Mesendoderm (in vitro differentiated cells): ENCODE results near the gene PLEKHB1.
A peak's percentile ranks its signal among the peaks of the same experiment; 100 is the strongest.

Experiments
- DNase-seq: peaks from one replicate; pipeline ENCODE4 v3.0.0; 2013
- H2AK5ac ChIP-seq: 2 replicates; pipeline ENCODE4 v1.6.1; 2013; ENCODE audit warnings: low read length, inconsistent platforms
- H2BK120ac ChIP-seq: 2 replicates; pipeline ENCODE4 v1.6.1; 2013; ENCODE audit warnings: low read depth, mild to moderate bottlenecking, low read length, moderate library complexity, mixed read lengths
- H2BK15ac ChIP-seq: replicated peaks from 2 replicates; pipeline ENCODE4 v1.6.1; 2013; ENCODE audit warnings: low read depth, mild to moderate bottlenecking, moderate library complexity
- H2BK5ac ChIP-seq: 2 replicates; pipeline ENCODE4 v1.6.1; 2013; ENCODE audit warnings: low read length, inconsistent platforms
- H3K18ac ChIP-seq: 2 replicates; pipeline ENCODE4 v1.6.1; 2013; ENCODE audit warnings: mild to moderate bottlenecking, low read length, mixed read lengths
- H3K23ac ChIP-seq: one replicate; pipeline ENCODE4 v1.6.1; 2013; ENCODE audit warnings: low read length
- H3K27ac ChIP-seq: 2 replicates; pipeline ENCODE4 v1.5.1; 2013; ENCODE audit warnings: low read depth, mild to moderate bottlenecking, inconsistent platforms, low read length, moderate library complexity
- H3K27me3 ChIP-seq: 2 replicates; pipeline ENCODE4 v1.6.1; 2013; ENCODE audit warnings: low read length, control low read depth, mild to moderate bottlenecking, inconsistent platforms; ENCODE audit not compliant: insufficient read depth, poor library complexity
- H3K36me3 ChIP-seq: 2 replicates; pipeline ENCODE4 v1.6.1; 2013; ENCODE audit warnings: low read length, inconsistent platforms; ENCODE audit not compliant: control insufficient read depth, insufficient read depth
- H3K4ac ChIP-seq: one replicate; pipeline ENCODE4 v1.6.1; 2013; ENCODE audit warnings: low read depth, mild to moderate bottlenecking, low read length, moderate library complexity
- H3K4me1 ChIP-seq: 2 replicates; pipeline ENCODE4 v1.6.1; 2013; ENCODE audit warnings: low read depth, low read length, inconsistent platforms; ENCODE audit not compliant: control insufficient read depth
- H3K4me2 ChIP-seq: 2 replicates; pipeline ENCODE4 v1.6.1; 2013; ENCODE audit warnings: low read length
- H3K4me3 ChIP-seq: 2 replicates; pipeline ENCODE4 v1.5.1; 2013; ENCODE audit warnings: mild to moderate bottlenecking, low read length
- H3K56ac ChIP-seq: one replicate; pipeline ENCODE4 v1.6.1; 2013; ENCODE audit warnings: low read length
- H3K79me1 ChIP-seq: 2 replicates; pipeline ENCODE4 v1.6.1; 2013; ENCODE audit warnings: low read length, inconsistent platforms
- H3K79me2 ChIP-seq: 2 replicates; pipeline ENCODE4 v1.6.1; 2013; ENCODE audit warnings: mild to moderate bottlenecking, low read length; ENCODE audit not compliant: control insufficient read depth, insufficient read depth
- H3K9ac ChIP-seq: 2 replicates; pipeline ENCODE4 v1.6.1; 2013; ENCODE audit warnings: low read length, inconsistent platforms
- H4K5ac ChIP-seq: one replicate; pipeline ENCODE4 v1.6.1; 2013; ENCODE audit warnings: low read length
- H4K8ac ChIP-seq: one replicate; pipeline ENCODE4 v1.6.1; 2013; ENCODE audit warnings: low read depth, mild to moderate bottlenecking, control low read depth, low read length, moderate library complexity
- WGBS: extraction: QIAGEN DNeasy Blood & Tissue Kit; methylation state at CpG from one replicate; pipeline ENCODE4 v1.1.7; 2013; ENCODE audit warnings: low lambda C conversion rate, missing lambda C conversion rate; ENCODE audit not compliant: insufficient coverage; ENCODE audit errors: extremely low coverage; 5-methylcytosine and 5-hydroxymethylcytosine counted together

Gene PLEKHB1

DNA sequence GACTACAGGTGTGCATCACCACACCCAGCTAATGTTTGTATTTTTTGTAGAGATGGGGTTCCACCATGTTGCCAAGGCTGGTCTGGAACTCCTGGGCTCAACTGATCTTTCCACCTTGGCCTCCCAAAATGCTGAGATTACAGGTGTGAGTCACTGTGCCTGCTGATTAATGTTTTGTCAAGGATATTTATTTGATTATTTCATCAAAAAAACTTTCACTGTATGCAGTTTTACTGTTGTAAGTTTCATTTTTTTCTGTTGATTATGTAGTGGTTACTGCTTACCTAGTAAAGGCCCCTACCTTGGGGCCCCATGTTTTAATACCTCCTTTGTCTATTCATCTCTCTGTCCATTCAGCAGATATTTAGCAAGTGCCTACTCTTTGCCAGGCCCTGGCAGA is 31.8 kb upstream of the PLEKHB1 start:
- DNase-seq, result no peak
- H3K56ac ChIP-seq, result no peak overlapping the region
- no peak overlapping the region for H3K9ac ChIP-seq
- no peak overlapping the region for H2BK15ac ChIP-seq
- no peak overlapping the region for H3K4ac ChIP-seq
- H4K5ac ChIP-seq, result no peak overlapping the region
- no peak overlapping the region for H2AK5ac ChIP-seq
- H3K4me3 ChIP-seq, result no peak overlapping the region
- no peak overlapping the region for H3K4me2 ChIP-seq
- H3K79me1 ChIP-seq, result no peaks in the 10 kb centered on the region
- H2BK120ac ChIP-seq, result no peak overlapping the region
- no peak overlapping the region for H4K8ac ChIP-seq
- no peak overlapping the region for H3K23ac ChIP-seq
- no peaks in the 10 kb centered on the region for H3K79me2 ChIP-seq
- H3K27ac ChIP-seq, result no peak overlapping the region
- no peak overlapping the region for H3K18ac ChIP-seq
- no peaks in the 10 kb centered on the region for H3K27me3 ChIP-seq
- no peak overlapping the region for H2BK5ac ChIP-seq
- no peaks in the 10 kb centered on the region for H3K4me1 ChIP-seq
- H3K36me3 ChIP-seq, result no peaks in the 10 kb centered on the region

DNA sequence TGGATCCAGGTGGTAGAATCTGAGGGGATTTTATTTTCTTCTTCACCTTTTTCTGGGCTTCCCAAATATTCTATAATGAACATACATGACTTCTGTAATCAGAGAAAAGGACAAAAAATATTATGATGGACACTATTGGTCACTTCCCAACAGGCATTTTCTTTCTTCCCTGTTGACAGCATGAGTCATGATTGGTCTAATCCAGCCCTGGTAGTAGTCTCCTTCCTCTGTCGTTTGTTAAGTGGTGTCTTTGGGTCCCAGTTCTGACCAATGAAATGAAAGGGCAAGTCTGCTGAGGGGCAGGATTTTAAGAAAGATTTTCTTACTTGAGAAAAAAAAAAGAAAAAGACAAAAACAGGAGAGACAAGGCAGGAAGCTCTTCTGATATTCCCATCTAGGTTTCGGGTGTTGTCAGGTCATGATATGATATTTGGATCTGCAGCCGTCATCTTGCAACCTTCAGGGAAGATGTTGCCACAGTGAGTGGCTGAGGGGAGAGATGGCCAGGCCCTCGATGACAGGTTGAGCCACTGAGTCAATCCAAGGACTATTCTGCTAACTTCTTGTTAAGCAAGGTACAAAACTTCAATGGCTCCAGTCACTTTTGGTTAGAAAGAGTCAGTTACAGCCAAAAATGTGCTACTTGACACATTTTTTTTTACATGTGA is 23.3 kb upstream of the PLEKHB1 start:
- no peak overlapping the region for H2BK120ac ChIP-seq
- H3K79me1 ChIP-seq, result no peaks in the 10 kb centered on the region
- no peaks in the 10 kb centered on the region for H3K27me3 ChIP-seq
- H4K5ac ChIP-seq, result no peak overlapping the region
- H3K4ac ChIP-seq, result no peak overlapping the region
- no peak overlapping the region for H3K4me3 ChIP-seq
- no peak overlapping the region for H2AK5ac ChIP-seq
- H3K4me2 ChIP-seq, result no peak overlapping the region
- DNase-seq, result no peak
- no peak overlapping the region for H3K27ac ChIP-seq
- H3K23ac ChIP-seq, result no peak overlapping the region
- H3K56ac ChIP-seq, result no peak overlapping the region
- no peaks in the 10 kb centered on the region for H3K4me1 ChIP-seq
- no peaks in the 10 kb centered on the region for H3K79me2 ChIP-seq
- H3K36me3 ChIP-seq, result no peaks in the 10 kb centered on the region
- H3K9ac ChIP-seq, result no peak overlapping the region
- H4K8ac ChIP-seq, result no peak overlapping the region
- no peak overlapping the region for H3K18ac ChIP-seq
- no CpG with 5 or more reads among the region's 4 CpGs for WGBS
- no peak overlapping the region for H2BK15ac ChIP-seq
- H2BK5ac ChIP-seq, result no peak overlapping the region

DNA sequence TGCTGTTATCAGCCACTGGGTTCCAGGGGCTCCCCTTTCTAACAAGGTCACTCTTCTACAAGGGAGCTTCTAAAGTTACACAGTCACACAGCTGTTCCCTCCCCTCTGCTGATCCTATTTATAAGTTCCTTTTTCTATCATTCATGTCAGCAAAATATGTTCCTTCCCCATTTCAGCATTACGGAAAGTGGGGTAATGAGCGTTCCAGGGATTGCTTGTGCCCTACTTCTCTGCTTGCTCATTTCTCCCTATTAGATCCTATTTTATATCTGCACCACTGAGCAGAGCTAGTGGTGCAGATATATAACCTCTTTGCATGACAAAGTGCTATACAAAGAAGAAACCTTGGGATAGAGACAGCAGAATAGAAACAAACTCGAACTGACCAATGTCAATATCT is 22.7 kb upstream of the PLEKHB1 start:
- no peak overlapping the region for H4K8ac ChIP-seq
- H3K4me1 ChIP-seq, result no peaks in the 10 kb centered on the region
- no peaks in the 10 kb centered on the region for H3K79me2 ChIP-seq
- H3K9ac ChIP-seq, result no peak overlapping the region
- no peak overlapping the region for H3K18ac ChIP-seq
- H2AK5ac ChIP-seq, result no peak overlapping the region
- H3K27me3 ChIP-seq, result no peaks in the 10 kb centered on the region
- no peaks in the 10 kb centered on the region for H3K36me3 ChIP-seq
- WGBS, result no CpG with 5 or more reads among the region's 3 CpGs
- no peak for DNase-seq
- H2BK5ac ChIP-seq, result no peak overlapping the region
- no peak overlapping the region for H4K5ac ChIP-seq
- H3K4ac ChIP-seq, result no peak overlapping the region
- no peak overlapping the region for H3K23ac ChIP-seq
- H3K4me2 ChIP-seq, result no peak overlapping the region
- H2BK15ac ChIP-seq, result no peak overlapping the region
- no peak overlapping the region for H3K27ac ChIP-seq
- no peak overlapping the region for H2BK120ac ChIP-seq
- H3K79me1 ChIP-seq, result no peaks in the 10 kb centered on the region
- H3K56ac ChIP-seq, result no peak overlapping the region
- no peak overlapping the region for H3K4me3 ChIP-seq

DNA sequence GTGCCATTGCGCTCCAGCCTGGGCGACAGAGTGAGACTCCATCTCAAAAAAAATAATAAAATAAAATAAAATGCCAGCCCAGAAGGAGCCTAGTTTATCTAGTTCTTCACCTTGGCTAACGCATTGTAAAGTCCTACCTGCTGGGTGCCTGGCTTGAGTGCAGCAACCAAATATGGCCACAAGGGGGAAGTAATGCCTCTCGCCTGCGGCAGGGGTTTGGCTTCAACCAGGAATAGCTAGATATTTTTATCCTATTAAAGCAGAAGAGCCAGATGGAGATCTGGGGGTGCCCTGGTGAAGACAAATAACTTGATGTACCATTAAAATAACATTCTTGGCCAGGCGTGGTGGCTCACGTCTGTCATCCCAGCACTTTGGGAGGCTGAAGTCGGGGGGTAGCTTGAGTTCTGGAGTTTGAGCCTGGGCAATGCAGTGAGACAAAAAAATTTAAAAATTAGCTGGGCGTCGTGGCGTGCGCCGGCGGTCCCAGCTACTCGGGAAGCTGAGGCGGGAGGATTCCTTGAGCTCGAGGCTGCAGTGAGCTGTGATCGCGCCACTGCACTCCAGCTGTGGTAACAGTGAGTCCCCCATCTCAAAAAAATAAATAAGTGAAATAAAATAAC is 20.6 kb upstream of the PLEKHB1 start:
- H2BK15ac ChIP-seq, result no peak overlapping the region
- no peak overlapping the region for H4K5ac ChIP-seq
- no CpG with 5 or more reads among the region's 19 CpGs for WGBS
- H3K79me1 ChIP-seq, result no peaks in the 10 kb centered on the region
- H3K23ac ChIP-seq, result no peak overlapping the region
- peak; percentile 74 for DNase-seq
- no peak overlapping the region for H3K4me3 ChIP-seq
- no peak overlapping the region for H4K8ac ChIP-seq
- no peak overlapping the region for H3K4me2 ChIP-seq
- H3K56ac ChIP-seq, result peak overlapping the region; percentile 15
- H3K4ac ChIP-seq, result no peak overlapping the region
- H3K79me2 ChIP-seq, result no peaks in the 10 kb centered on the region
- no peaks in the 10 kb centered on the region for H3K36me3 ChIP-seq
- no peak overlapping the region for H3K18ac ChIP-seq
- H2AK5ac ChIP-seq, result no peak overlapping the region
- H3K27me3 ChIP-seq, result no peaks in the 10 kb centered on the region
- H3K4me1 ChIP-seq, result no peaks in the 10 kb centered on the region
- H2BK120ac ChIP-seq, result no peak overlapping the region
- H3K9ac ChIP-seq, result no peak overlapping the region
- H3K27ac ChIP-seq, result no peak overlapping the region
- no peak overlapping the region for H2BK5ac ChIP-seq

DNA sequence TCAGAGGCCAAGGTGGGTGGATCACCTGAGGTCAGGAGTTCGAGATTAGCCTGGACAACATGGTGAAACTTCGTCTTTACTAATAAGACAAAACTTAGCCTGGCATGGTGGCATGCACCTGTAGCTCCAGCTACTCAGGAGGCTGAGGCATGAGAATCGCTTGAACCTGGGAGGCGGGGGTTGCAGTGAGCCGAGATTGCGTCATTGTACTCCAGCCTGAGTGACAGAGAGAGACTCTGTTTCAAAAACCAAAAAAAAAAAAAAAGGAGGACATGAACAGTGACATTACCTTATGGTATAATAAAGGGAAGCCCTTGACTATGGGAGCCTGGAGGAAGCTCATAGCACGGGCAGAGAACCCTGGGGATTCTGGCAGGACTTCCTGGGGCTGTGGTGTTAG is 16.5 kb upstream of the PLEKHB1 start:
- WGBS, result no CpG with 5 or more reads among the region's 7 CpGs

DNA sequence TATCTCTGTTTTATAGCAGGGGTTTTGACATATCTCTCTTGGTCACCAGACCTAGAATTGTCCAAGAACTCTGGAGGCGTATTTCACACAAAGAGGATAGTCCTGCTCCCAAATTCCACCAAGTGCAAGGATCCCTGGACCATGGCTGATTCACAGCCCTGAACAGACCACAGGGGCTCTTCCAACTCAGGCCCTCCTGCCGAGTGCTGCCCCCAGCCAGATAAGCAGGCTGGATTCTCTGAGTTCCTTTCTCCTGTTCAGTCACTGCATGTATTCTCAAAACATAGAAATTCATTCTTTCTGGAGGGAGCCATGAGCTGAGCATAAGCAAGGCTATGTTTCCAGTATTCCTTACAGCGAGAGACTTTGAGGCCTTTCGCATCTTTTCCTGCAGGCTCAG is 13.4 kb upstream of the PLEKHB1 start:
- Histone ChIP-seq H3K9ac (no peak overlapping the region), H2BK15ac (no peak overlapping the region), H4K8ac (no peak overlapping the region), H3K27ac (no peak overlapping the region), H3K56ac (peak overlapping the region; percentile 22), H3K4me1 (peaks cover 4% of the 10 kb centered on the region), H3K18ac (no peak overlapping the region), H3K79me1 (no peaks in the 10 kb centered on the region), H3K36me3 (no peaks in the 10 kb centered on the region), H4K5ac (no peak overlapping the region), H2AK5ac (peak overlapping the region; percentile 11), H3K4me3 (no peak overlapping the region), H2BK5ac (no peak overlapping the region), H3K4me2 (no peak overlapping the region), H2BK120ac (no peak overlapping the region), H3K27me3 (peaks cover 1% of the 10 kb centered on the region), H3K79me2 (no peaks in the 10 kb centered on the region), H3K23ac (no peak overlapping the region), H3K4ac (peak overlapping the region; percentile 17)
- DNase-seq, result peak; percentile 51
- WGBS, result no CpG with 5 or more reads among the region's 4 CpGs

More for the DNA sequence above, 16.5 kb upstream of the PLEKHB1 start:
- H3K79me2 ChIP-seq, result no peaks in the 10 kb centered on the region
- no peak overlapping the region for H2AK5ac ChIP-seq
- no peak overlapping the region for H3K4ac ChIP-seq
- no peak overlapping the region for H4K5ac ChIP-seq
- H3K56ac ChIP-seq, result no peak overlapping the region
- no peaks in the 10 kb centered on the region for H3K79me1 ChIP-seq
- H2BK15ac ChIP-seq, result no peak overlapping the region
- no peak overlapping the region for H3K23ac ChIP-seq
- no peak overlapping the region for H3K27ac ChIP-seq
- DNase-seq, result no peak
- no peak overlapping the region for H3K9ac ChIP-seq
- no peak overlapping the region for H4K8ac ChIP-seq
- H3K4me1 ChIP-seq, result peaks cover 4% of the 10 kb centered on the region
- no peak overlapping the region for H3K4me3 ChIP-seq
- H3K18ac ChIP-seq, result no peak overlapping the region
- no peak overlapping the region for H2BK120ac ChIP-seq
- H3K36me3 ChIP-seq, result no peaks in the 10 kb centered on the region
- H2BK5ac ChIP-seq, result no peak overlapping the region
- no peaks in the 10 kb centered on the region for H3K27me3 ChIP-seq
- no peak overlapping the region for H3K4me2 ChIP-seq
